Right ventricle myocardium inferior (tissue), 1 donor: ENCODE measurements around the gene TPRG1L. TPM values are rescaled to one million over a fixed set of nuclear protein-coding genes. Genes with fewer than 3 reads are reported as not detected.
"Not testable (repeated sequence)": the region's sequence is repeated elsewhere in the genome, so short reads cannot be mapped to it uniquely, and the experiment has no call there.

Experiments
- ATAC-seq: fragments of 200-7000 bp; cut with Tn5 transposase; one replicate; pipeline ENCODE4 v1.9.1; 2020; ENCODE audit warnings: mild to moderate bottlenecking, moderate library complexity
- DNase-seq: peaks from one replicate; pipeline ENCODE4 v3.0.0; 2021; ENCODE audit errors: missing footprints
- intact Hi-C: fragments of 100-400 bp; cut with DNase I; formaldehyde crosslinking; loops from one replicate; pipeline ENCODE4 v1.11.0; 2022
- total RNA-seq: library from RNA; stranded (reverse); fragmentation: NEBNext Ultra II Directional; extraction: Animal tissue kit (Norgen Biotek cat#: 25700); gene quantifications from one replicate; pipeline ENCODE4 v1.2.1, GENCODE V29; 2021
- donor health status: DM: no; HTN: yes; CAD: no; lungs with severe emphysema.

TPRG1L gene
- total RNA-seq, 1 donor from 2014 or later = 46.1 TPM

GRCh38 chr1:3621151-3621671 lies 3.6 kb upstream of the TPRG1L start:
- DNase-seq, ATAC-seq: not testable (repeated sequence)
- intact Hi-C loops = loop anchor here (5.0 to 10.0 kb wide), 2 partner anchors 101 to 174 kb away; partner anchors contain the start of gene LRRC47

GRCh38 chr1:3622102-3622501 lies 2.7 kb upstream of the TPRG1L start:
- ATAC-seq, DNase-seq: not testable (repeated sequence)
- intact Hi-C loops = loop anchor here (5.0 to 10.0 kb wide), 2 partner anchors 100 to 173 kb away; partner anchors contain the start of gene LRRC47

- DNase-seq (peak; percentile 58), ATAC-seq (no peak)
- intact Hi-C loops = loop anchor here (5.0 to 10.0 kb wide), 2 partner anchors 99 to 171 kb away; partner anchors contain the start of gene LRRC47
These were observed 1.2 kb upstream of the TPRG1L start for GRCh38 chr1:3623441-3624199.

GRCh38 chr1:3625151-3625907 lies 514 bp downstream of the TPRG1L start:
- peak; percentile 72 for DNase-seq
- intact Hi-C loops = loop anchor here (10.0 kb wide), 1 partner anchor 169 kb away; the partner anchor contains the start of gene LRRC47
- no peak for ATAC-seq

- DNase-seq (no peak), ATAC-seq (no peak)
- intact Hi-C loops = loop anchor here (10.0 kb wide), 1 partner anchor 169 kb away; the partner anchor contains the start of gene LRRC47
These were observed 1.2 kb downstream of the TPRG1L start for GRCh38 chr1:3626025-3626424.

- intact Hi-C loops = loop anchor here (10.0 kb wide), 1 partner anchor 167 kb away; the partner anchor contains the start of gene LRRC47
- ATAC-seq (no peak), DNase-seq (no peak)
These were observed 2.9 kb downstream of the TPRG1L start for GRCh38 chr1:3627515-3628253.

GRCh38 chr1:3628445-3628844 lies 3.6 kb downstream of the TPRG1L start:
- intact Hi-C loops = loop anchor here (10.0 kb wide), 1 partner anchor 166 kb away; the partner anchor contains the start of gene LRRC47
- no peak for DNase-seq
- ATAC-seq = no peak

- no peak for ATAC-seq
- intact Hi-C loops = loop anchor here (10.0 kb wide), 1 partner anchor 165 kb away; the partner anchor contains the start of gene LRRC47
- no peak for DNase-seq
These were observed 4.8 kb downstream of the TPRG1L start for GRCh38 chr1:3629561-3630160.

GRCh38 chr1:3630161-3630611 lies 5.4 kb downstream of the TPRG1L start:
- no peak for ATAC-seq
- no peak for DNase-seq
- intact Hi-C loops = no loop called here

- intact Hi-C loops = no loop called here
- ATAC-seq = no peak
- DNase-seq = no peak
These were observed 6.1 kb downstream of the TPRG1L start for GRCh38 chr1:3630914-3631313.

- no peak for DNase-seq
- intact Hi-C loops = no loop called here
- ATAC-seq = no peak
These were observed 6.8 kb downstream of the TPRG1L start for GRCh38 chr1:3631320-3632260.

GRCh38 chr1:3632298-3632697 lies 7.5 kb downstream of the TPRG1L start:
- intact Hi-C loops = no loop called here
- no peak for ATAC-seq
- DNase-seq = no peak

- ATAC-seq (no peak), DNase-seq (no peak)
- intact Hi-C loops = no loop called here
These were observed 8.0 kb downstream of the TPRG1L start for GRCh38 chr1:3632716-3633343.

GRCh38 chr1:3633344-3634058 lies 8.7 kb downstream of the TPRG1L start:
- DNase-seq = no peak
- ATAC-seq = no peak
- intact Hi-C loops = no loop called here

GRCh38 chr1:3634059-3634800 lies 9.4 kb downstream of the TPRG1L start:
- intact Hi-C loops = no loop called here
- DNase-seq (no peak), ATAC-seq (no peak)
